GM12872 (cell line): ENCODE measurements around the gene FMC1.

ENCODE experiments used
- CTCF ChIP-seq: IDR thresholded peaks from 3 replicates; pipeline ENCODE4 v1.5.1; 2011; ENCODE audit warnings: low read depth, mild to moderate bottlenecking, low read length, moderate library complexity; ENCODE audit not compliant: insufficient read depth

Gene FMC1

GRCh38 chr7:139345042-139345441, 3.9 kb downstream of the FMC1 start:
- no peak for TF ChIP-seq CTCF

- TF ChIP-seq CTCF: no peak
Observed at GRCh38 chr7:139351027-139351426, 9.9 kb downstream of the FMC1 start.

GRCh38 chr7:139354729-139355128, 13.6 kb downstream of the FMC1 start:
- no peak for TF ChIP-seq CTCF

GRCh38 chr7:139355320-139355719, 14.2 kb downstream of the FMC1 start:
- no peak for TF ChIP-seq CTCF

- no peak for TF ChIP-seq CTCF
Observed at GRCh38 chr7:139358541-139359365, 17.6 kb downstream of the FMC1 start.

GRCh38 chr7:139359366-139360209, 18.5 kb downstream of the FMC1 start, which contains the start of gene LUC7L2:
Gene LUC7L2 (plus strand): TSS chr7:139359894. CDS start chr7:139360262, 368 bp downstream.
- TF ChIP-seq CTCF: 0 out of 3 replicates have a peak, but pooled peaks have one; percentile 5

GRCh38 chr7:139360210-139360947, 19.2 kb downstream of the FMC1 start:
- no peak for TF ChIP-seq CTCF
